ENCODE data around the gene DDX5. TPM values are rescaled to one million over a fixed set of nuclear protein-coding genes. Genes with fewer than 3 reads are reported as not detected.

Gene DDX5
- total and polyA plus RNA-seq, 2 donors (not counting 1 experiment from before 2014, with no cell fraction given): 1,560 to 2,167 TPM

DNA sequence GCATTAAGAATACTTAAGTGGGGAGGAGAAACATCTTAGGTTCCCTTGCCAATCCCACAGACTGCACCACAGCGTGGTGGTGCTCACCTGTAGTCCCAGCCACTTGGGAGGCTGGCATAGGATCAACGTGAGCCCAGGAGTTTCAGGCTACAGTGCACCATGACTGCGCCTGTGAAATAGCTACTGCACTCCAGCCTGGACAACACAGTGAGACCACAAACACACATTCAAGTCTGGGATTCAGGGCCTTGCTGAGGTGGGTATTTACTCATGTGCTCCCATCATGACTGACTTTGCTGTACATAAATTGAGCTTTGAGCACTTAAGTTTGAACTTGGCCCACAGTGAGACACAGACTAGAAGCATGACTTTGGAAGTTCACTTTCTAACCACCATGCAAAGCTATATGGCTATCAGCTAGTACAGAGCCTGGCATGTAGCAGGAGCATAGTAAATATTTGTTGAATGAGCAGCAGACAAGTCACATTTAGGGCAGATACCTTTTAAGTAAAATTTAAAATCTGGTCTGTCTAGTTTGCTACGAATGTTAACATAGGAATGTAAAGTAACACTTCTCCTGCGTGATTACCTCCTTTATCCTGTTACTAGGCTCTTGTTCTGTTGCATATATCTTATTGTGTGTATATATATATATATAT is 34.2 kb upstream of the DDX5 start:
- Histone ChIP-seq H2AFZ (ENCODE audit: insufficient read depth, low read depth, low read length, poor library complexity, severe bottlenecking) (no peak overlapping the region), H3K27ac (ENCODE audit: low read length in 2 of 2) (no peak overlapping the region), H3K4me1 (ENCODE audit: control insufficient read depth in 2 of 2, insufficient read depth in 2 of 2, low read length in 2 of 2) (no peaks in the 10 kb centered on the region), H3K9ac (ENCODE audit: low read length) (no peak overlapping the region), H4K20me1 (ENCODE audit: control insufficient read depth, insufficient read depth, low read length, poor library complexity, severe bottlenecking) (no peaks in the 10 kb centered on the region), H3K79me2 (ENCODE audit: control insufficient read depth, insufficient read depth, low read length) (no peaks in the 10 kb centered on the region), H3K36me3 (replicated peaks in 1 of 2; ENCODE audit: control extremely low read depth in 1 of 2, control insufficient read depth in 1 of 2, extremely low read depth in 1 of 2, insufficient read depth in 2 of 2, low read length in 1 of 2) (peaks cover 6 to 59% of the 10 kb centered on the region in 2 experiments), H3K4me3 (ENCODE audit: control extremely low read depth in 1 of 5, extremely low read depth in 1 of 5, insufficient read depth in 1 of 5, low read depth in 2 of 5, low read length in 4 of 5) (no peak overlapping the region), H3K9me3 (ENCODE audit: control extremely low read depth in 1 of 3, control insufficient read depth in 2 of 3, insufficient read depth in 1 of 3, low read length in 2 of 3) (no peaks in the 10 kb centered on the region), H3K27me3 (replicated peaks in 1 of 4; ENCODE audit: control extremely low read depth in 1 of 4, control insufficient read depth in 3 of 4, insufficient read depth in 4 of 4, low read length in 3 of 4) (no peaks in the 10 kb centered on the region), H3K4me2 (replicated peaks; ENCODE audit: low read depth, low read length, poor library complexity, severe bottlenecking) (no peak overlapping the region)
- intact Hi-C loops (cut with micrococcal nuclease): no loop called here
- Mint-ChIP-seq H3K9me3 (ENCODE audit: insufficient read depth) (no peaks in the 10 kb centered on the region), H3K4me3 (no peak overlapping the region), H3K27me3 (no peaks in the 10 kb centered on the region), H3K4me1 (no peaks in the 10 kb centered on the region), H3K27ac (no peak overlapping the region)
- no peak for DNase-seq
- ChIA-PET CTCF (interaction anchor here (1.7 kb wide), 1 partner anchor 109 kb away, joined by 4 read pairs; no protein-coding TSS in a partner anchor), POLR2A (no interaction called here)
- TF ChIP-seq EZH2 (IDR thresholded peaks at IDR 0.05; ENCODE audit: borderline replicate concordance, insufficient read depth, low read depth, low read length, poor library complexity, severe bottlenecking): no peak
- TF ChIP-seq, protein P1, sequence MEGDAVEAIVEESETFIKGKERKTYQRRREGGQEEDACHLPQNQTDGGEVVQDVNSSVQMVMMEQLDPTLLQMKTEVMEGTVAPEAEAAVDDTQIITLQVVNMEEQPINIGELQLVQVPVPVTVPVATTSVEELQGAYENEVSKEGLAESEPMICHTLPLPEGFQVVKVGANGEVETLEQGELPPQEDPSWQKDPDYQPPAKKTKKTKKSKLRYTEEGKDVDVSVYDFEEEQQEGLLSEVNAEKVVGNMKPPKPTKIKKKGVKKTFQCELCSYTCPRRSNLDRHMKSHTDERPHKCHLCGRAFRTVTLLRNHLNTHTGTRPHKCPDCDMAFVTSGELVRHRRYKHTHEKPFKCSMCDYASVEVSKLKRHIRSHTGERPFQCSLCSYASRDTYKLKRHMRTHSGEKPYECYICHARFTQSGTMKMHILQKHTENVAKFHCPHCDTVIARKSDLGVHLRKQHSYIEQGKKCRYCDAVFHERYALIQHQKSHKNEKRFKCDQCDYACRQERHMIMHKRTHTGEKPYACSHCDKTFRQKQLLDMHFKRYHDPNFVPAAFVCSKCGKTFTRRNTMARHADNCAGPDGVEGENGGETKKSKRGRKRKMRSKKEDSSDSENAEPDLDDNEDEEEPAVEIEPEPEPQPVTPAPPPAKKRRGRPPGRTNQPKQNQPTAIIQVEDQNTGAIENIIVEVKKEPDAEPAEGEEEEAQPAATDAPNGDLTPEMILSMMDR (IDR thresholded peaks at IDR 0.05): no peak
- ATAC-seq (ENCODE audit: low read depth): no peak
- WGBS (ENCODE audit: insufficient coverage): 100% methylated on average over 2 of the region's 5 CpGs

DNA sequence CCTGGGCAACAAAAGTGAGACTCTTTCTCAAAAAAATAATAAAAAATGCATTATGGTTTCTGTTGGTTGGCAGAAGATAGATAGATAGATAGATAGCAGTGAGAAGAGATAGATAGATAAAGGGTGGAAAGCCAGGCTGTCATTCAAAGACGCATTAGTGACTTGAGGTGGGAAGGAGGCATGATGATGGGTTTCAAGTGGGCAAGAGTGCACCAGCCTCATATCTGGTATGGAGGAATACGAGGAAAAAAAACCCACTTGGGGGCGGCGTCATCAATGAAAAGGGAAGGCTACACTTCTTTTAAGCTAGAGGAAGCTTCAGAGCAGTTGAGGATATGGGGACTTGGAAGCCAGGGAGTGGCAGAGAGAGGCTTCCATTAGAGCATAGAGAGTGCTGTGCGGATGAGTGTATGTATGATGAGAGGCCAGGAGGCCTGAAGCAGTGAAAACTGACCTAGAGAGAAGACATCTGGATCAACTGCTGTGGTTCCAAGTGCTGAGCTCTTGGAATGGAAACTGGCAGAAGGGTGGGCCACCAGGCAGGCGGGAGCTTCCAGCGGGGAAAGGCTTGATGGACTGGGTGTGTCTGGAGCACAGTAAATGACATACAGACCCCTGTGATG is 32.5 kb upstream of the DDX5 start:
- TF ChIP-seq, protein P1 (IDR thresholded peaks at IDR 0.05): no peak
- no peak for TF ChIP-seq EZH2 (IDR thresholded peaks at IDR 0.05; ENCODE audit: borderline replicate concordance, insufficient read depth, low read depth, low read length, poor library complexity, severe bottlenecking)
- H3K27me3 ChIP-seq (replicated peaks in 1 of 4; ENCODE audit: control extremely low read depth in 1 of 4, control insufficient read depth in 3 of 4, insufficient read depth in 4 of 4, low read length in 3 of 4): no peaks in the 10 kb centered on the region
- no peak overlapping the region for H3K27ac Mint-ChIP-seq
- ATAC-seq (ENCODE audit: low read depth) (no peak), DNase-seq (no peak)
- intact Hi-C loops (cut with micrococcal nuclease): no loop called here
- H3K9me3 ChIP-seq (ENCODE audit: control extremely low read depth in 1 of 3, control insufficient read depth in 2 of 3, insufficient read depth in 1 of 3, low read length in 2 of 3): no peaks in the 10 kb centered on the region
- peaks cover 7 to 64% of the 10 kb centered on the region in 2 experiments for H3K36me3 ChIP-seq (replicated peaks in 1 of 2; ENCODE audit: control extremely low read depth in 1 of 2, control insufficient read depth in 1 of 2, extremely low read depth in 1 of 2, insufficient read depth in 2 of 2, low read length in 1 of 2)
- no peaks in the 10 kb centered on the region for H3K27me3 Mint-ChIP-seq
- CTCF ChIA-PET: interaction anchor here (0.9 to 1.7 kb wide), 3 partner anchors 13 to 112 kb away, joined by 3 to 4 read pairs (median 3); no protein-coding TSS in a partner anchor
- no peaks in the 10 kb centered on the region for H3K4me1 Mint-ChIP-seq
- POLR2A ChIA-PET: no interaction called here
- H3K79me2 ChIP-seq (ENCODE audit: control insufficient read depth, insufficient read depth, low read length): no peaks in the 10 kb centered on the region
- no peak overlapping the region for H3K4me2 ChIP-seq (replicated peaks; ENCODE audit: low read depth, low read length, poor library complexity, severe bottlenecking)
- no peaks in the 10 kb centered on the region for H4K20me1 ChIP-seq (ENCODE audit: control insufficient read depth, insufficient read depth, low read length, poor library complexity, severe bottlenecking)
- H3K9me3 Mint-ChIP-seq (ENCODE audit: insufficient read depth): no peaks in the 10 kb centered on the region
- H3K4me3 ChIP-seq (ENCODE audit: control extremely low read depth in 1 of 5, extremely low read depth in 1 of 5, insufficient read depth in 1 of 5, low read depth in 2 of 5, low read length in 4 of 5): no peak overlapping the region
- H3K4me3 Mint-ChIP-seq: no peak overlapping the region
- H3K4me1 ChIP-seq (ENCODE audit: control insufficient read depth in 2 of 2, insufficient read depth in 2 of 2, low read length in 2 of 2): no peaks in the 10 kb centered on the region
- 97% methylated on average over 7 of the region's 7 CpGs for WGBS (ENCODE audit: insufficient coverage)
- H3K27ac ChIP-seq (ENCODE audit: low read length in 2 of 2): no peak overlapping the region
- H3K9ac ChIP-seq (ENCODE audit: low read length): no peak overlapping the region
- H2AFZ ChIP-seq (ENCODE audit: insufficient read depth, low read depth, low read length, poor library complexity, severe bottlenecking): no peak overlapping the region
